ENCODE measurements around the gene DPEP2. TPM values are rescaled to one million over a fixed set of nuclear protein-coding genes. Genes with fewer than 3 reads are reported as not detected.
"Not testable (repeated sequence)": the region's sequence is repeated elsewhere in the genome, so short reads cannot be mapped to it uniquely, and the experiment has no call there.

DPEP2 gene
- total RNA-seq, 1 experiment from 2014 or later: not detected

DNA sequence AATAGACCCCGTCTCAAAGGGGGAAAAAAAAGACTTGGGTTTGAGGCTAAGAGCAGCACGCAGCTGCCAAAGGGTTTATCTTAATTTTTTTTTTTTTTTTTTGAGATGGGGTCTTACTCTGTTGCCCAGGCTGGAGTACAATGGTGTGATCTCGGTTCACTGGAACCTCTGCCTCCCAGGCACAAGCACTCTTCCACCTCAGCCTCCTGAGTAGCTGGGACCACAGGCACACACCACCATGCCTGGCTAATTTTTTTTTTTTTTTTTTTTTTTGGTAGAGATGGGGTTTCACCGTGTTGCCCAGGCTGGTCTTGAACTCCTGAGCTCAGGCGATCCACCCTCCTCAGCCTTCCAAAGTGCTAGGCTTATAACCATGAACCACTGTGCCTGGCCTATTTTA, 61.6 kb downstream of the DPEP2 start:
- peak overlapping the region; percentile 83; the same call in 1 of the 2 replicates for H3K27ac ChIP-seq (ENCODE audit: low read depth, low read length)
- H3K9me2 ChIP-seq (ENCODE audit: insufficient read depth); H3K9me3 ChIP-seq (ENCODE audit: control insufficient read depth in 1 of 2, insufficient read depth in 1 of 2, low read depth in 1 of 2, low read length in 2 of 2); H3K4me3 ChIP-seq (replicated peaks in 1 of 2; ENCODE audit: low read depth in 1 of 2, low read length in 2 of 2); H4K20me1 ChIP-seq (ENCODE audit: insufficient read depth); ATAC-seq; H2AFZ ChIP-seq (ENCODE audit: low read depth, low read length, poor library complexity, severe bottlenecking); H3K27me3 ChIP-seq (ENCODE audit: insufficient read depth, low read length); H3K9ac ChIP-seq (ENCODE audit: low read length); DNase-seq (ENCODE audit: low read depth, low spot score); BruUV-seq (replicated peaks); POLR2A ChIA-PET: not testable (repeated sequence)
- RAD21 ChIA-PET (ENCODE audit: low non-redundant PET in 1 of 2, low total read pairs in 2 of 2, uncharacterized antibody in 2 of 2, unreplicated experiment in 2 of 2): interaction anchor here in 1 of 2 experiments (0.7 kb wide), 1 partner anchor 58 kb away, joined by 4 read pairs; no protein-coding TSS in a partner anchor
- peaks cover 0 to 14% of the 10 kb centered on the region in 2 experiments; a peak in 1 of 4 replicates for H3K36me3 ChIP-seq (ENCODE audit: control insufficient read depth in 1 of 2, insufficient read depth in 2 of 2, low read length in 2 of 2)
- CTCF ChIA-PET: interaction anchor here (1.4 kb wide), 1 partner anchor 103 kb away, joined by 3 read pairs; no protein-coding TSS in a partner anchor
- H3K4me2 ChIP-seq (ENCODE audit: low read length): peak overlapping the region; percentile 98
- H3K4me1 ChIP-seq (ENCODE audit: control insufficient read depth in 1 of 2, insufficient read depth in 2 of 2, low read length in 2 of 2): peaks cover 3 to 42% of the 10 kb centered on the region in 2 experiments; a peak in 3 of 4 replicates
- intact Hi-C loops (cut with micrococcal nuclease): loop anchor here (5.0 to 10.0 kb wide), 2 partner anchors 120 to 413 kb away; partner anchors contain the start of gene RIPOR1
- H3K79me2 ChIP-seq (ENCODE audit: insufficient read depth, low read length): peaks cover 33% of the 10 kb centered on the region

Other genes with a start within 250 kb of the DPEP2 start
- gene RANBP10, start 192.9 kb downstream of the DPEP2 start, total RNA-seq (2021; ENCODE audit: unreplicated experiment): 16.9 TPM
- 1.2 TPM for gene TSNAXIP1, start 192.6 kb downstream of the DPEP2 start, total RNA-seq (2021; ENCODE audit: unreplicated experiment)
- 25.4 TPM for gene THAP11, start 157.2 kb downstream of the DPEP2 start, total RNA-seq (2021; ENCODE audit: unreplicated experiment)
- gene NUTF2, start 152.6 kb downstream of the DPEP2 start, total RNA-seq (2021; ENCODE audit: unreplicated experiment): 145 TPM
- gene CENPT, start 151.8 kb downstream of the DPEP2 start, total RNA-seq (2021; ENCODE audit: unreplicated experiment): 40.5 TPM
- 100 TPM for gene EDC4, start 126.4 kb downstream of the DPEP2 start, total RNA-seq (2021; ENCODE audit: unreplicated experiment)
- gene NRN1L, start 114.6 kb downstream of the DPEP2 start, total RNA-seq (2021; ENCODE audit: unreplicated experiment): 1.4 TPM
- 16.2 TPM for gene PSKH1, start 106.2 kb downstream of the DPEP2 start, total RNA-seq (2021; ENCODE audit: unreplicated experiment)
- 3.4 TPM for gene CTRL, start 67.6 kb downstream of the DPEP2 start, total RNA-seq (2021; ENCODE audit: unreplicated experiment)
- 41.0 TPM for gene PSMB10, start 62.6 kb downstream of the DPEP2 start, total RNA-seq (2021; ENCODE audit: unreplicated experiment)
- 17.6 TPM for gene LCAT, start 55.4 kb downstream of the DPEP2 start, total RNA-seq (2021; ENCODE audit: unreplicated experiment)
- 46.0 TPM for gene SLC12A4, start 30.8 kb downstream of the DPEP2 start, total RNA-seq (2021; ENCODE audit: unreplicated experiment)
- not detected for gene DPEP3, start 19.0 kb downstream of the DPEP2 start, total RNA-seq (2021; ENCODE audit: unreplicated experiment)
- gene DPEP2NB, start 16.4 kb upstream of the DPEP2 start, total RNA-seq (2021; ENCODE audit: unreplicated experiment): not detected
- 13.8 TPM for gene DDX28, start 23.7 kb upstream of the DPEP2 start, total RNA-seq (2021; ENCODE audit: unreplicated experiment)
- 27.3 TPM for gene DUS2, start 23.8 kb upstream of the DPEP2 start, total RNA-seq (2021; ENCODE audit: unreplicated experiment)
- 25.6 TPM for gene NFATC3, start 85.9 kb upstream of the DPEP2 start, total RNA-seq (2021; ENCODE audit: unreplicated experiment)
- gene ESRP2, start 236.6 kb upstream of the DPEP2 start, total RNA-seq (2021; ENCODE audit: unreplicated experiment): 42.5 TPM
- gene PLA2G15, start 245.9 kb upstream of the DPEP2 start, total RNA-seq (2021; ENCODE audit: unreplicated experiment): 7.5 TPM